Body of pancreas (tissue), 4 donors: ENCODE results near the gene CCDC34. TPM values are rescaled to one million over a fixed set of nuclear protein-coding genes. Genes with fewer than 3 reads are reported as not detected.

Source experiments
- ATAC-seq: fragments of 150-250 bp; one replicate; pipeline ENCODE4 v1.9.1; 2016
- DNase-seq, 4 donors: peaks; one replicate each; pipeline ENCODE4 v3.0.0-alpha.2; 2019
- H3K27ac ChIP-seq, 4 donors: fragments of 200-600 bp; sonication (generic); 1 replicate in 3 of 4; 2 replicates in 1 of 4; pipeline versions ENCODE4 v1.5.1 to v1.6.1; 2016 to 2019; ENCODE audit warnings: mild to moderate bottlenecking in 1 of 4, mixed read lengths in 1 of 4, moderate library complexity in 1 of 4
- H3K27me3 ChIP-seq, 2 donors: fragments of 200-600 bp; sonication (generic); one replicate each; pipeline ENCODE4 v1.6.0; 2016; ENCODE audit warnings: mild to moderate bottlenecking in 1 of 2
- H3K36me3 ChIP-seq, 2 donors: fragments of 200-600 bp; sonication (generic); replicated peaks in 1 of 2; 2 replicates each; pipeline ENCODE4 v1.5.1; 2016; ENCODE audit warnings: low read depth in 2 of 2; ENCODE audit not compliant: insufficient read depth in 1 of 2
- H3K4me1 ChIP-seq: fragments of 200-600 bp; sonication (generic); one replicate; pipeline ENCODE4 v1.6.0; 2016
- H3K4me3 ChIP-seq, 2 donors: fragments of 200-600 bp; sonication (generic); 1 replicate in 1 of 2; 2 replicates in 1 of 2; pipeline ENCODE4 v1.5.1; 2016 to 2019
- H3K9me3 ChIP-seq, 3 donors: fragments of 200-600 bp; sonication (generic); 1 replicate in 2 of 3; 2 replicates in 1 of 3; pipeline ENCODE4 v1.5.1; 2016
- CTCF ChIP-seq, 7 experiments: fragments of 450-650 bp in 4 of 7; fragments of 200-600 bp in 3 of 7; sonication (generic) in 3 of 7; IDR thresholded peaks; one replicate each; pipeline ENCODE4 v1.5.1; 2016 to 2019; ENCODE audit warnings: antibody characterized with exemption in 7 of 7
- POLR2A ChIP-seq, 3 donors: fragments of 450-650 bp; IDR thresholded peaks; one replicate each; pipeline ENCODE4 v1.6.1; 2016; ENCODE audit warnings: antibody characterized with exemption in 3 of 3, mild to moderate bottlenecking in 2 of 3
- WGBS, 2 donors: methylation state at CpG; one replicate each; pipeline ENCODE4 v1.1.5; 2017; 5-methylcytosine and 5-hydroxymethylcytosine counted together
- intact Hi-C: fragments of 100-400 bp; cut with DNase I; formaldehyde crosslinking; loops from one replicate; pipeline ENCODE4 v1.15.1; 2023
- total RNA-seq, 2 donors: library from RNA; depleted of rRNA; stranded (reverse); fragments of >200 nt; gene quantifications; one replicate each; pipeline ENCODE4 v1.1.0, GENCODE V29; 2016

Gene CCDC34
- total RNA-seq, 2 donors from 2014 or later = 3.6 to 5.9 TPM

- TF ChIP-seq POLR2A (IDR thresholded peaks at IDR 0.05) = no peak
- no peak for TF ChIP-seq CTCF (IDR thresholded peaks at IDR 0.05)
- Histone ChIP-seq H3K27me3 (no peaks in the 10 kb centered on the region), H3K27ac (no peak overlapping the region), H3K4me3 (no peak overlapping the region), H3K36me3 (no peaks in the 10 kb centered on the region), H3K4me1 (peaks cover 16% of the 10 kb centered on the region), H3K9me3 (no peaks in the 10 kb centered on the region)
- peak in 3 of 4 donors; percentile 24 to 38 (median 29) for DNase-seq
- intact Hi-C loops = no loop called here
- ATAC-seq = peak; percentile 27
- WGBS, 2 donors = 94 to 98% methylated on average over 6 of the region's 6 CpGs
Measured at GRCh38 chr11:27291302-27291889, 71.6 kb downstream of the CCDC34 start.

GRCh38 chr11:27290261-27291050, 72.6 kb downstream of the CCDC34 start:
- DNase-seq (no peak), ATAC-seq (no peak)
- H3K36me3 ChIP-seq = no peaks in the 10 kb centered on the region
- TF ChIP-seq POLR2A (IDR thresholded peaks at IDR 0.05) (no peak), CTCF (IDR thresholded peaks at IDR 0.05) (no peak)
- 81 to 83% methylated on average over 4 of the region's 4 CpGs for WGBS, 2 donors
- H3K27me3 ChIP-seq = no peaks in the 10 kb centered on the region
- no peak overlapping the region for H3K4me3 ChIP-seq
- H3K27ac ChIP-seq = no peak overlapping the region
- intact Hi-C loops = no loop called here
- no peaks in the 10 kb centered on the region for H3K9me3 ChIP-seq
- peaks cover 14% of the 10 kb centered on the region for H3K4me1 ChIP-seq

Other genes starting within 250 kb of the CCDC34 start
- 100 to 1,000 TPM; 120 to 145 TPM for gene LGR4, start 109.6 kb upstream of the CCDC34 start, total RNA-seq
- gene LIN7C, start 143.6 kb upstream of the CCDC34 start, total RNA-seq = 10 to 100 TPM; 17.5 to 27.8 TPM